Endothelial cell of umbilical vein (primary cell): Measurements from ENCODE around the gene C1orf198. TPM values are rescaled to one million over a fixed set of nuclear protein-coding genes. Genes with fewer than 3 reads are reported as not detected.
A peak's percentile ranks its signal among the peaks of the same experiment; 100 is the strongest.

Experiments used
- BruUV-seq: library from RNA; stranded (reverse); fragments of 400-500 nt; replicated peaks from 2 replicates; lab custom pipeline; 2021; lab: Mats Ljungman, UMichigan
- CTCF ChIA-PET: fragments of 300-600, 350-600 bp; sonication (Branson Sonifier 250); formaldehyde crosslinking; loops from one replicate; lab custom pipeline; 2021; ENCODE audit warnings: antibody characterized with exemption, inconsistent platforms; lab: Charles Lee
- POLR2A ChIA-PET: fragments of 300-600, 350-600 bp; sonication (Branson Sonifier 250); formaldehyde crosslinking; loops from one replicate; lab custom pipeline; 2021; ENCODE audit warnings: antibody characterized with exemption, inconsistent platforms; lab: Charles Lee
- DNase-seq: peaks from one replicate; pipeline ENCODE4 v3.0.0-alpha.2; 2011; ENCODE audit warnings: low read depth, low spot score
- FAIRE-seq: peaks from 2 replicates; lab custom pipeline; 2011; peaks lifted over from hg19 to GRCh38; lab: Jason Lieb, UNC
- H2AFZ ChIP-seq: 2 replicates; pipeline ENCODE4 v1.6.0; 2012; ENCODE audit warnings: low read depth, low read length, control low read depth, inconsistent platforms
- H3K27ac ChIP-seq: 2 replicates; pipeline ENCODE4 v1.5.1; 2011; ENCODE audit warnings: low read depth, mild to moderate bottlenecking, control low read depth, low read length, moderate library complexity; ENCODE audit not compliant: insufficient read depth
- H3K27me3 ChIP-seq, 2 experiments: 2 replicates each; pipeline versions ENCODE4 v1.6.0 to v1.6.1; 2011; ENCODE audit warnings: low read length in 2 of 2, mixed read lengths in 1 of 2; ENCODE audit not compliant: control insufficient read depth in 2 of 2, insufficient read depth in 2 of 2
- H3K36me3 ChIP-seq, 2 experiments: 2 replicates in 1 of 2; 3 replicates in 1 of 2; pipeline ENCODE4 v1.5.1; 2011; ENCODE audit warnings: low read length in 2 of 2, mild to moderate bottlenecking in 1 of 2, moderate library complexity in 1 of 2; ENCODE audit not compliant: control insufficient read depth in 2 of 2, insufficient read depth in 2 of 2; ENCODE audit errors: extremely low read depth in 1 of 2
- H3K4me1 ChIP-seq: 3 replicates; pipeline ENCODE4 v1.5.1; 2011; ENCODE audit warnings: mild to moderate bottlenecking, low read length; ENCODE audit not compliant: control insufficient read depth, insufficient read depth; ENCODE audit errors: extremely low read depth
- H3K4me2 ChIP-seq: 2 replicates; pipeline ENCODE4 v1.6.1; 2011; ENCODE audit warnings: low read length, control low read depth, mixed read lengths; ENCODE audit not compliant: insufficient read depth
- H3K4me3 ChIP-seq, 3 experiments: fragments of 200-600 bp in 1 of 3; sonication (generic), shearing (Covaris generic) in 1 of 3; replicated peaks in 1 of 3; 2 replicates each; pipeline ENCODE4 v1.5.1; 2011 to 2016; ENCODE audit warnings: control low read depth in 3 of 3, low read length in 3 of 3, mild to moderate bottlenecking in 2 of 3, inconsistent platforms in 1 of 3, low read depth in 1 of 3, moderate library complexity in 1 of 3; ENCODE audit not compliant: insufficient read depth in 1 of 3
- H3K79me2 ChIP-seq: 2 replicates; pipeline ENCODE4 v1.6.0; 2012; ENCODE audit warnings: low read length, inconsistent platforms; ENCODE audit not compliant: control insufficient read depth, insufficient read depth
- H3K9ac ChIP-seq: replicated peaks from 2 replicates; pipeline ENCODE3; 2011; ENCODE audit warnings: low read length, control low read depth; ENCODE audit not compliant: insufficient read depth; ENCODE audit errors: extremely low read depth
- H3K9me1 ChIP-seq: replicated peaks from 3 replicates; pipeline ENCODE4 v1.6.0; 2011; ENCODE audit warnings: mild to moderate bottlenecking, low read length; ENCODE audit not compliant: control insufficient read depth, insufficient read depth; ENCODE audit errors: extremely low read depth
- H3K9me3 ChIP-seq: replicated peaks from 2 replicates; pipeline ENCODE4 v1.5.1; 2012; ENCODE audit warnings: low read length, inconsistent platforms; ENCODE audit not compliant: control insufficient read depth, insufficient read depth
- H4K20me1 ChIP-seq: replicated peaks from 2 replicates; pipeline ENCODE3; 2011; ENCODE audit warnings: mild to moderate bottlenecking, low read length; ENCODE audit not compliant: control insufficient read depth, insufficient read depth; ENCODE audit errors: extremely low read depth
- EZH2 ChIP-seq: IDR thresholded peaks from 2 replicates; pipeline ENCODE4 v1.6.1; 2012; ENCODE audit warnings: borderline replicate concordance, low read depth, mild to moderate bottlenecking, moderate library complexity, low read length, inconsistent platforms; ENCODE audit not compliant: severe bottlenecking
- FOS ChIP-seq: IDR thresholded peaks from 2 replicates; pipeline ENCODE4 v1.6.1; 2011; ENCODE audit warnings: mild to moderate bottlenecking, low read length, moderate library complexity, borderline replicate concordance; ENCODE audit not compliant: insufficient read depth
- GATA2 ChIP-seq: IDR thresholded peaks from 2 replicates; pipeline ENCODE4 v1.7.0; 2011; ENCODE audit warnings: low read depth, mild to moderate bottlenecking, moderate library complexity, mixed read lengths, low read length; ENCODE audit not compliant: insufficient read length, insufficient read depth
- JUN ChIP-seq: IDR thresholded peaks from 2 replicates; pipeline ENCODE4 v1.6.1; 2011; ENCODE audit warnings: borderline replicate concordance, low read depth; ENCODE audit not compliant: insufficient read length, insufficient read depth
- MAX ChIP-seq: IDR thresholded peaks from 2 replicates; pipeline ENCODE4 v1.6.1; 2011; ENCODE audit not compliant: insufficient read depth, insufficient read length
- MYC ChIP-seq: IDR thresholded peaks from one replicate; pipeline ENCODE4 v1.6.1; 2011; ENCODE audit warnings: mild to moderate bottlenecking, low read depth, low read length
- POLR2A ChIP-seq: IDR thresholded peaks from 2 replicates; pipeline ENCODE4 v1.6.1; 2012; ENCODE audit warnings: low read depth, mild to moderate bottlenecking, control low read depth, low read length
- POLR2AphosphoS5 ChIP-seq: IDR thresholded peaks from 2 replicates; pipeline ENCODE4 v1.6.1; 2012; ENCODE audit warnings: low read depth, mild to moderate bottlenecking, control low read depth, low read length, moderate library complexity; ENCODE audit not compliant: insufficient read depth
- dilution Hi-C: fragments of 300-500 bp; cut with MboI; formaldehyde crosslinking; loops from one replicate; pipeline ENCODE4 v1.15.0; 2019; ENCODE audit warnings: low sequenced_read_pairs; ENCODE audit not compliant: extremely low pct_ligation_motif_present
- intact Hi-C: fragments of 100-400 bp; cut with micrococcal nuclease; formaldehyde crosslinking; loops from one replicate; pipeline ENCODE4 v1.10.0; 2022
- polyA plus RNA-seq, 4 experiments: library from polyadenylated mRNA; depleted of rRNA in 3 of 4; stranded (reverse) in 3 of 4; unstranded in 1 of 4; fragments of >200 nt; gene quantifications; 2 replicates each; pipeline versions ENCODE4 v1.2.1 to v1.2.3, GENCODE V29; 2011 to 2012; ENCODE audit warnings: missing spikeins in 1 of 4
- total RNA-seq: library from RNA; stranded (reverse); gene quantifications from 2 replicates; pipeline ENCODE4 v1.2.3, GENCODE V29; 2021
- TF ChIP-seq, protein P1 (sequence below), 2 donors: IDR thresholded peaks; 1 replicate in 1 of 2; 2 replicates in 1 of 2; pipeline ENCODE4 v1.5.1; 2011; ENCODE audit warnings: low read length in 2 of 2, mild to moderate bottlenecking in 2 of 2, moderate library complexity in 2 of 2, control low read depth in 1 of 2, inconsistent platforms in 1 of 2, low read depth in 1 of 2; ENCODE audit not compliant: insufficient read depth in 1 of 2; ENCODE audit errors: extremely low read depth in 1 of 2

C1orf198 gene
- total and polyA plus RNA-seq, 2 donors (not counting 3 experiments of a cell fraction or from before 2014, with no cell fraction given) = 21.2 to 29.2 TPM

- Histone ChIP-seq H3K9me1 (no peaks in the 10 kb centered on the region), H3K9me3 (no peaks in the 10 kb centered on the region), H3K79me2 (no peaks in the 10 kb centered on the region), H2AFZ (no peak overlapping the region), H3K9ac (no peak overlapping the region), H3K36me3 (peaks cover 0 to 3% of the 10 kb centered on the region in 2 experiments), H3K27ac (peak overlapping the region; percentile 78), H3K4me2 (no peak overlapping the region), H3K4me3 (no peak overlapping the region), H4K20me1 (no peaks in the 10 kb centered on the region), H3K27me3 (no peaks in the 10 kb centered on the region), H3K4me1 (peaks cover 22% of the 10 kb centered on the region)
- TF ChIP-seq EZH2 (no peak), MYC (no peak), POLR2A (no peak), JUN (no peak), FOS (no peak), GATA2 (no peak), POLR2AphosphoS5 (no peak), MAX (no peak)
- TF ChIP-seq, protein P1, sequence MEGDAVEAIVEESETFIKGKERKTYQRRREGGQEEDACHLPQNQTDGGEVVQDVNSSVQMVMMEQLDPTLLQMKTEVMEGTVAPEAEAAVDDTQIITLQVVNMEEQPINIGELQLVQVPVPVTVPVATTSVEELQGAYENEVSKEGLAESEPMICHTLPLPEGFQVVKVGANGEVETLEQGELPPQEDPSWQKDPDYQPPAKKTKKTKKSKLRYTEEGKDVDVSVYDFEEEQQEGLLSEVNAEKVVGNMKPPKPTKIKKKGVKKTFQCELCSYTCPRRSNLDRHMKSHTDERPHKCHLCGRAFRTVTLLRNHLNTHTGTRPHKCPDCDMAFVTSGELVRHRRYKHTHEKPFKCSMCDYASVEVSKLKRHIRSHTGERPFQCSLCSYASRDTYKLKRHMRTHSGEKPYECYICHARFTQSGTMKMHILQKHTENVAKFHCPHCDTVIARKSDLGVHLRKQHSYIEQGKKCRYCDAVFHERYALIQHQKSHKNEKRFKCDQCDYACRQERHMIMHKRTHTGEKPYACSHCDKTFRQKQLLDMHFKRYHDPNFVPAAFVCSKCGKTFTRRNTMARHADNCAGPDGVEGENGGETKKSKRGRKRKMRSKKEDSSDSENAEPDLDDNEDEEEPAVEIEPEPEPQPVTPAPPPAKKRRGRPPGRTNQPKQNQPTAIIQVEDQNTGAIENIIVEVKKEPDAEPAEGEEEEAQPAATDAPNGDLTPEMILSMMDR (IDR thresholded peaks at IDR 0.05; ENCODE audit: extremely low read depth in 1 of 2, insufficient read depth in 1 of 2, low read depth in 1 of 2, low read length in 2 of 2) = no peak
- FAIRE-seq = no peak
- ChIA-PET CTCF (interaction anchor here (1.0 kb wide), 1 partner anchor 11 kb away, joined by 4 read pairs; no protein-coding TSS in a partner anchor), POLR2A (no interaction called here)
- dilution Hi-C loops = no loop called here
- DNase-seq = no peak
- intact Hi-C loops = no loop called here
- no TSS peak for BruUV-seq
Observed at GRCh38 chr1:230850547-230850946, 17.8 kb downstream of the C1orf198 start.
